Measurements from ENCODE around the gene NR1D2.
A peak's percentile ranks its signal among the peaks of the same experiment; 100 is the strongest.

NR1D2 gene

DNA sequence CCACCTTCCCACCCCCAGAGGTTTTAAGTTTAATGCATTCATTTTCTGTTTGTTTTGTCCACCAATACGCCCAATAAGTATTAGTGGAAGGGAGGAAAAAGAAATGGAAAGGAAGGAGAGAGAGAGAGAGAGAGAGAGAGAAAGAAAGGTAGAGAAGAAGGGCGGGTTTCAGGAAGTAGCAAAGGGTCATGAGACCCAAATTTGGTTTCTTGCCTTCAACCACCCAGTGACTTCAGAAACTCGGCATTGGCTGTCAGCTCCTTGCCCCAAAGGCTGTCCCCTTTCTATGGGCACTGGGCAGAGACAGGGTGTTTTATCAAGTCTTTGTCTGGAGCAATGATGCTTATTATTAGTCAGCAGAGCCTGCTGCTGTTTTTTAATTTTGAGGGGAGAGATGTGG lies 13.5 kb upstream of the NR1D2 start:
- no peak for DNase-seq (ENCODE audit: low spot score)

DNA sequence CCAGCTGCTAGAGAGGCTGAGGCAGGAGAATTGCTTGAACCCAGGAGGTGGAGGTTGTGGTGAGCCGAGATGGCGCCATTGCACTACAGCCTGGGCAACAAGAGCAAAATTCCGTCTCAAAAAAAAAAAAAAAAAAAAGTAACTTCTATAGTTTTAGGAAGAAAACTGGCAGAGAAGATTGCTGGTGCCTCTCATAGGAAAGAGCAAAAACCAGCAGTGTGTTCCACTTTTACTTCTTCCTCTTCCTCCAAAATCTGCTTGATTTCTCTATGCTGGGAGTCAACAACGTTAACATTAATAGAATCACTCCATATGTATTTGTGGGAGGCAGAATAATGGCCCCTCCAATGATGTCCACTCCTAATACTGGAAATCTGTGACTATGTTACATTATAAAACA lies 12.5 kb upstream of the NR1D2 start:
- no peak for DNase-seq (ENCODE audit: low spot score)

DNA sequence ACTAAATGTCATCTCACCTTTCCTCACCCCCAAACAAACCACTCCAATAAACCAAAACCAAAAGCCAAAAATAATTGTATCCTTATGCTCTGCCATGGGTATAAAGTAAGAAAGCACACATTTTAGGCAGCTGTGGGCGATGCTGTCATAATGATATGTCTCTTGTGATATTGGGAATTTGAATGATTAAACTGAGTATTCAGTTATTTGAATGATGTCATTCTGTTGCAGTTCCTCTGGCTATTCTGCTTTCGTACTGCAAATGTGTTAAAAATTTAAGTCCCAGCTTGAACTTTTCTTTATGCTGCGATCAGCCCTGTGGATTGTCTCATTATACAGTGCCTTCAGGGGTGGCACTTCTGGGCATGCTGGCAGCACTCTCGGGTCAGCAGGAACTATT lies 10.8 kb upstream of the NR1D2 start:
- DNase-seq (ENCODE audit: low spot score), result no peak

DNA sequence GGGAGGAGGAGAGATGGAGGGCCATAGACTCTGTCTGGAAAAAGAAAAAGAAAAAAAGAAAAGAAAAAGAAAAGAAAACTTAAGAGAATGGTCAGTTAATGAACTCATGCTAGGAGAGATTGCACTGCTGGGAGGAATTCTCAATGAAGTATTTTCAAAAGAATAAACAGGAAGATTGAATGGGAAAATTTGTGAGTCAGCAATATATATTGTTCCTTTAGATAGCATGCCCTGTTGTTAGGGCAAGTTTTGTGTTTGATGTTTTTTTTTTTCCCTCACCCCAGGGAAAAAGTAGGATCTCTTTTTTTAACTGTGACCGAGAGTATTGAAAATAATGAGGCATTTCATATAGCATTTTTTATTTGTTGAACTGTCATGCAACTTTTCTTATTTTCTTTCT lies 7.8 kb upstream of the NR1D2 start:
- DNase-seq (ENCODE audit: low spot score), result no peak

DNA sequence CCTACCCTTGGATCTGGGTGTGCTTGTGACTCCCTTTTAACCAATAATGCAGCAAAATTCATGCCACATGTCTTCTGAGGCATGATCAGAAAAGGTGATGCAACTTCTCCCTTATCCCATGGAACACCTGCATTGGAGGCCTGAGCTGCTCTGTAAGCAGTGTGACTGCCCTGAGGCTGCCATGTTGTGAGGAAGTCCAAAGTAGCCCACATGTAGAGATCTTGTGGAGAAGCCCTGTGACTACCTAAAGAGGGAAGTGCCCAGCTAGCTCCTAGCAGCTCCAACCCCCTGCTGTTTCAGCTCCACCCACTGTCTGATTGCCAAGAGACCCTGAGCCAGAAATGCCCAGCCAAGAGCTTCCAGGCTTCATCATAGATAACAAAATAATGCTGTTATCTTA lies 6.4 kb upstream of the NR1D2 start:
- DNase-seq (ENCODE audit: low spot score), result no peak

DNA sequence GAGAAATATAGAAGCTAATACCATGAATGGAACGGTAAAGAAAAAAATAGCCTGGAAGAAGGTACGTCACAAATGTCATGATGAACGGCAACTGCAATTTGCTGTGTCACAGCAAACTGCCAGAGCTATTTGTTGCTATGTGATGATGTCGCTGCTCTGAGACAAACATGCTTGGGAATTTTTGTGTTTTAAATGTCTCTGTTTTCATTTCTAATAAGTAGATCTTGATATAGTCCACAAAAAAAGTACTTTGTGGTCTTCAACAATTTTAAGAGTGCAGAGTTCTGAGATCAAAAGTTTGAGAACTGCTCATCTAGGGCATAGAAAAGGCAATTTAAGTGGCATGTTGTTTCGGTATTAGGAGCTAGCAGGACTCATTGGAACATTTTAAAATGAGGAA lies 4.3 kb upstream of the NR1D2 start:
- DNase-seq (ENCODE audit: low spot score), result no peak

DNA sequence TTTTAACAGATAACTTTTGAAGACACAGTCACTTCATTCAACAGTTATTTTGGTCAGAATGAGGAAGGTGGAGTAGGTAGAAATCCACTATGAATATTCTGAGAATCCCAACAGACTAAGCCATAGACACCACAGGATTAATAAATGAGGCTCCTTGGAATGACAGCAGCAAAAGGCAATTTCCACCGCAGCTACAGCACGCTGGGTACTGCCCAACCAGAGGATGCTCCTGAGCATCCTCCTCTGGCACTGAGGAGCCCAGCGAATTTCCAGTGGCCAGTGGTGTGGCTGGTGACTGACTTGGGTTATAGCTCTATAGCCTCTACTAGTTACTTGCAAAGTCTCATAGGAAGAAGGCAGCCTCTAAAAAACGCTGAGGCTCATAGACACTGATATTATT lies 3.6 kb upstream of the NR1D2 start:
- DNase-seq (ENCODE audit: low spot score), result no peak

DNA sequence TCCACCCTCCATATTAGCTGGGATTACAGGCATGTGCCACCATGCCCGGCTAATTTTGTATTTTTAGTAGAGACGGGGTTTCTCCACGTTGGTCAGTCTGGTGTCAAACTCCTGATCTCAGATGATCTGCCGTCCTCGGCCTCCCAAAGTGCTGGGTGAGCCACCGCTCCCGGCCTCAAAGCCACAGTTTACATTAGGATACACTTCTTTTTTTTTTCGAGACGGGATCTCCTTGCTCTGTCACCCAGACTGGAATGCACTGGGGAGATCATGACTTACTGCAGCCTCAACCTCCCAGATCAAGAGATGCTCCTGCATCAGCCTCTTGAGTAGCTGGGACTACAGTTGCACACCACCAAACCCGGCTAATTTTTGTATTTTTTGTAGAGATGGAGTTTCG lies 2.5 kb upstream of the NR1D2 start:
- DNase-seq (ENCODE audit: low spot score), result no peak

DNA sequence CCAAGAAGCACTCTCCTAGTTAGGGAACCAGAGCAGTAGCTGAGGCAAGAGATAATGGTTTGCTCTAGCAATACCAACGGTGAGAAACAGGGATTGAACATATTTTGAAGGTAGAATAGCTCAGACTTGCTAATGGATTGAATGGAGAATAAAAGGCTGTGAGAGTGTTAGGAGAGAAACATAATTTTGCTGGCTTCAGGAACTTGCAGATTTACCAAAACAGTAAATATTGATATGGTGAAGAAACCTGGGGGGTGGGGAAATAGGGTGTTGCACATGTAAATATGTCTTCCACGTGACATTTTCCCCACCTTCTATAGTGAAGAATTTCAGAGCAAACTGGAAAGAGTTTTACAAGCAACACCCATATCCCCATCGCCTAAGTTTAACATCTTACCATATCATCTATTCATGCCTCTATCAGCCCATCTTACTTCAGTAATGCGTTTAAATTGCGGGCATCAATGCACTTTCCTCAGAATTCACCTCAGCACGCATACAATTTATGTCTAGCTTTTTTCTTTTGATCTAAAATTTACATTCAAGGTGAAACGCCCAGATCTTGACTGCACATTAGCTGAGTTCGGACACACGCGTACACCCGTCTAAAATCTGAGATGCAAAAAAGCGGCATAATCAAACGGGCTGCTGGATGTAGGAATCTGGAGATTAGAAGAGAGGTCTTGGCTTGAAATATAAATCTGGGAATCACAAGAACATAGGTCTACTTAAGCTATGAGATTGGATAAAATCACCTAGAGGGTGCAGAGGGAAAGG lies 891 bp upstream of the NR1D2 start:
- no peak for DNase-seq (ENCODE audit: low spot score)

DNA sequence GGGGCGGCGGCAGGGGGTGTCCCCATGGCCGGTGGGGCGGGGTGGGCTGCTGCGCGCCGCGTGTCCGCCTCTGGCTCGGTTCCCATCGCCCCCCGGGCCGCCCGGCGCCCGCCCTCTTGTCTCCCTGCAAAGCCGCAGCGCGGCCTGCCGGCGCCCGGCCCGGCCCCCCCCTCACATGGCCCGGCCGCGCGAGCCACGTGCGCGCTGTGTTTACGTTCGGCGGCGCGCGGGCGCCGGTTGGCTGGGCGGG lies 502 bp downstream of the NR1D2 start:
- DNase-seq (ENCODE audit: low spot score), result no peak

DNA sequence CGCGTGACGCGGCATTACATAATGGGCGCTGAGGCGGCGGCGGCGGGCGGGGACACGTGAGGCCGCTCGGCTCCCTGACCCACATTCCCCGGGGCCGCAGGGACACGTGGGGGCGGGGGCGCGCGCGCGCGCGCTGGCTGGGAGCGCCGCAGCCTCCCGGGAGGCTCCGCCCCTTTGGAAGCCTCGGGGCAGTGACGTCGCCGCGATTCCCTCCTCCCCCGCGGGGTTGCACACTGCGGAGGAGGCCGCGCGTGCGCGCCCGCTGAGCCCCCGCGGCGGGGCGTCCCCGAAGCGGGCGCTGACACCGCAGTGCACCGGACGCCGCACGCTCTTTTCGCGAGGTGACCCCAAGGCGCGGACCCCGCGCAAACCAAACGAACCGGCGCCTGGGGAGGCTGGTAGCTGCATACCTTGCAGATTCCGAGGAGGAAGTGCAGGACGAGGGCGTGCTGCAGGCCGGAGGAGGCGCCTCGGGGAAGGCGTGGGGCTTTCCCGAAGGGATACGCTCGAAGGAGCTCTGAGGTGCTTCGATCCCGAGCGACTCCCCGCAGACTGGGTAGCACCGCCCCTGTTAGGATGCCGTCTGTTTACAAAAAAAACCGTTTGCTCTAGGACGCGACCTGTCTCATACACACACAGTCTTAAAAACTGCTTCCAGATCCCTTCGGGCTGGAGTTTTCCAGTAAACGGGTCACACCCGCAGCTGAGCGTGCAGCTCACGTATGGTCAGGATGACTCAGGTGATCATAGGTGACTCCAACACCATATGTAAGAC lies 1.0 kb downstream of the NR1D2 start:
- peak; percentile 98 for DNase-seq (ENCODE audit: low spot score)

DNA sequence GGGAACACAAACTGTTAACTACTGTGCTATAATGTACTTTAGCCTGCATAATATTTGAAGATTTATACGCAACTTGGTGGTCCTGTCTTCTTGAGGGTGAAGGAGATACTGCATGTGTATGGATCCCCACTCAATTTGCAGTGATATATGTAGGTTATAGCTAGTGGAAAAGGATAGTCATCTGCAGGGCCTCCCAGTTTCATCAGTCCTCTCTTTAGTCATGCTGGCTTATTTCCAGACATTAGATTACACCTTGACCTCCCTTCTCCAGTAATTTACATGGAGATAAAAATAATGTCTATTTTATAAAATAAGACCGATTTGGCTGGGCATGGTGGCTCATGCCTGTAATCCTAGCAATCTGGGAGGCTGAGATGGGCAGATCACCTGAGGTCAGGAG lies 3.7 kb downstream of the NR1D2 start:
- DNase-seq (ENCODE audit: low spot score), result no peak

DNA sequence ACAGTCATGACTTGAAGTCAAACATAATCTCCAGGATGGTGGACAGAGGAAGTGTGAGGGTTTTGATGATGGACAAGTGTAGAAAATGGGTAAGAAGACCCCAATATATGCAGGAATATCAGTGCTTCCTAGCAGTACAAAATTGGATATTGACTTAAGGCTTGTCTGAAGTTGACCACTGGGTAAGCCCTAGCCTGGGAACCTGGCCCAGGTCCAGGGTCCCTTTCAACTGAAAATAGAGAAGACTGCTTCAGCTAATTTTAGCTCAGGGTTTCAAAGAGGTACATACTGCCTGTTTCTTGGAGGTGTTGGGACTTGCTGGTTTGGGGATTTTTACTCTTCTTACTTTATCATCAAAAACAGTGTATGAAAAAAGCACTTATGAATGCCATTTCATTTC lies 4.7 kb downstream of the NR1D2 start:
- DNase-seq (ENCODE audit: low spot score), result peak; percentile 62

DNA sequence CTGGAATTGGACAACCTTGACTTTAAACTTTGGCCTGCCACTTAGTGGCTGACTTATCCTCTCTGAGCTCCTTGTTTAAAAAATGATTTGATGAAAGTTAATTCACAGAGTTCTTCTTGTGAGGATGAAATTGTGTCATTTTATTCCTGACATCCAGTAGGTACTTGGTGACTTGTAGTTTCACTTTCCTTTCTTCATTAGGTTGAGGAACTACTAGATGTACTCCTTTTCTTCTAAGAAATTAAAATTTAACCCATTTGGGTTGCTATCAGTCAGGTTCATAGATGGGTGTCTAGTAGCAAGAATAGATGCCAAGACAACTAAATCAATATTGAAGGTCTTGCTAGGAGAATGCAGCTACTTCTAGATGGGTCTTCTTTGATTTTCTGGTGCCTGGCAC lies 5.2 kb downstream of the NR1D2 start:
- no peak for DNase-seq (ENCODE audit: low spot score)

DNA sequence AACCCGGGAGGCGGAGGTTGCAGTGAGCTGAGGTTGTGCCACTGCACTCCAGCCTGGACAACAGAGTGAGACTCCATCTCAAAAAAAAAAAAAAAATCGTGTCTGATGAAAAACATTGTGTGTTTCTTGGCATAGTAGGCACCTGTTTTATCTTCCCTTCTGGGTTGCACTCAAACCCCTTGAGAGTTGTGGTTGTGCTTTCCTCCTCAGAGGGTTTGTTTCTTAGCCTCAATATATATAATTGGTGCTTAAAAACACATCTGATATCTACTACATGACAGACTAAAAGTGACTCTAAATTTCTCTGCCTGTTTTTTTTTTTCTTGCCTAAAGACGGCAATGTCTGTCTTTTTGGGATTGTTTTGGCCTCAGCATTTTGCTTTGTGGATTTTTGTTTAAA lies 7.6 kb downstream of the NR1D2 start:
- no peak for DNase-seq (ENCODE audit: low spot score)

DNA sequence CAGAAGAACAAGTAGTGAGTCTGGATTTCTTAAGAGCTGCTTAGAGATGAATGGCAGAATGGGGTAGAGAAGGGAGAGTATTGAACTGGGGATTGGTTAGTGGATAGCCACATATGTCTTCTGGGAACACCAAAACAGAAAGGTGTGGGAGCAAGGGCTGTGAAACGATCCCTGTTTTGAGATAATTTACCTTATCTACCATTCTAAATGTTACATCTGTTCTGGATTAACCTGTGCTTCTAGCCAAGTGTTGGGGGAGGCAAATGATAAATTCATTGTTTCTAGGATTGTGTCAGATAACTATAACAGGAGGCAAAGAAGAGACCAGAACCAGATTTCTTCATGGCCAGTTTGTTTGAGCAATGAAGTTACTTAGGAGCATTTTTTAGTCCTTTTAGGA lies 8.4 kb downstream of the NR1D2 start:
- no peak for DNase-seq (ENCODE audit: low spot score)

DNA sequence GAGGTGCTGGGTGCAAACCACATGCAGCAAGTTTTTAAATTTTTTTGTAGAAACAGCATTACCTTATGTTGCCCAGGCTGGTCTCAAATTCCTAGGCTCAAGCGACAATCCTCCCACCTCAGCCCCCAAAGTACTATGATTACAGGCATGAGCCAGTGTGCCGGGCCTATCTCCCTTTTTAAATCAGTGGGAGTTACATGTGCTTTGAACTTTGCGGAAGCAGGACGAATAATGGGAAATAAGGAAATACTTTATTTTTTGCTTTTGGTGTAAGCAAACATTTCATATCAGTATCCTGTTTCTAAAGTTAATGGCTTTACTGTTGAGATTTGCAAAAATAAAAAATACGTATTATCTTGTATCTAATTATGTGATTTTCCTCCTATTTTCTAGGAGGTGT lies 9.1 kb downstream of the NR1D2 start:
- DNase-seq (ENCODE audit: low spot score), result no peak

DNA sequence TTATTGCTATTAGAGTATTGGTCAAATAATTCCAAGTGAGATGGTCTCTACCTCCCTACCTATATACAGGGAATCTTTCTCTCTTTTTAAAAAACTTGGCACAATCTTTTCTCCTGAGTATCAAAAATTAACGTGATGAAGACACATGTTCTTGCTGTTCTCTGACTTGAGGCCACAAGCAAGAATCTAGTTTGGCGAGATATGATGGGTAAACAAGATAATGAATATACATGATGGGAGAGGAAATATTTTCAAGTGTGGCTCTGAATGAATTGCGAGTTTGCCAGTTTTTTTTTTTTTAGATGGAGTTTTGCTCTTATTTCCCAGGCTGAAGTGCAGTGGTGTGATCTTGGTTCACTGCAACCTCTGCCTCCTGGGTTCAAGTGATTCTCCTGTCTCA lies 11.6 kb downstream of the NR1D2 start:
- DNase-seq (ENCODE audit: low spot score), result no peak

DNA sequence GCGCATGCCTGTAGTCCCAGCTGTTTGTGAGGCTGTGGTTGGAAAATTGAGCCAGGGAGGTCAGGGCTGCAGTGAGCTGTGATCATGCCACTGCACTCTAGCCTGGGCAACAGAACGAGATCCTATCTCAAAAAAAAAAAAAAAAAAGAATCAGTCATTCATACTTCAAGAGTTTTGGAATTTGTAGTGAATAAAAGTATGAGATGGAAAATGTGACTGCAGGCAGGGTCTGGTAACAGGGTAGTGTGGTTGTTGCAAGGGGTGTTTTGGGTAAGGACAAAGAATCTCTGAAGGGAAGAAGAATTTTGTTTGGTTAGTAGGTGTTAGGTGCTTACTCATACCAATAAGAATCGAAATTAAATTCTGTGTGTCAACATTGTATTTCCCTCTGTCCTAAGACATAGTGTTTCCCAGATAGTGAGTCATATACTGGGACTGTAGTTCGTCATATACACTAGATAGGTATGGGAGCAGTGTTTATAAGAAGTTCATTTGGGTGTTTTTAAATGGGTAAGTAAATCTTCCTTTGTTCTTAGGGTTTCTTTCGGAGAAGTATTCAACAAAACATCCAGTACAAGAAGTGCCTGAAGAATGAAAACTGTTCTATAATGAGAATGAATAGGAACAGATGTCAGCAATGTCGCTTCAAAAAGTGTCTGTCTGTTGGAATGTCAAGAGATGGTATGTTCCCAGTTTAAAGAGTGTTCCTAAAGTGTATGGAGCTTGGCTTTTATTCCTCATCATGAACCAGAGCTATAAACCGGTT lies 14.2 kb downstream of the NR1D2 start:
- no peak for DNase-seq (ENCODE audit: low spot score)

DNA sequence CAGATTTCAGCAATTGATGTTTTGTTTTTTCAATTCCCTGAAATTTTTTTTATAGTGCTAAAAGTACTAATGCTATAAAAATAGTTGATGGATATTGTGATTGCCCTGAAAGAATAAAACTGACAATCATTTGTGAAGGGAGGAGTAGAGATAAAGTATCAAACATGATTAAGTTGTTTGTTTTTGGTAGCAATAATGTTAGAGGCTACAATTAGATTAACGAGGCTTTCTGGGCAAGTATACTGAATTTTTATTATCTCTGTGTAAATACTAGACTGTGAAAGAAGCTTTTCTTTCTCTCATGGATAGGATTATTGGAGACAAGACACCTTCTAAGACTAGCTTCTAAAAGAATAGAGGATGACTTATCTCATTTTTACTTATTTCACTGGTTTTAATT lies 15.6 kb downstream of the NR1D2 start:
- no peak for DNase-seq (ENCODE audit: low spot score)

DNA sequence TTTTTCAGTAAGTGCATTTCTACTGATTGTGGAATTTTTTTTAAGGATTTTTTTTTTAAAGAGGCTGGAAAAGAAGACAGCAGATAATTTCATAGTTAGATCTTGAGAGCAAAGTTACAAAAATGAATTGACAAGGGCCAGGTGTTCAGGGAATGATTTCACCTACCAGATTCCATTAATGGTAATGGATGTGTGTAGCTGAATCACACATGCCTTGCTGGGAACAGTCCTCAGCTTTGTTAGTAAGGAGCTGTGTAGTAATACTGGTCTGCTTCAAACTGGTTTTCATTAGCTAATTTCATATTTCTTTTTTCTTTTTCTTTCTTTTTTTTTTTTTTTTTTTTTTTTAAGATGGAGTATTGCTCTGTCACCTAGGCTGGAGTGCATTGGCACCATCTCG lies 16.0 kb downstream of the NR1D2 start:
- DNase-seq (ENCODE audit: low spot score), result no peak

DNA sequence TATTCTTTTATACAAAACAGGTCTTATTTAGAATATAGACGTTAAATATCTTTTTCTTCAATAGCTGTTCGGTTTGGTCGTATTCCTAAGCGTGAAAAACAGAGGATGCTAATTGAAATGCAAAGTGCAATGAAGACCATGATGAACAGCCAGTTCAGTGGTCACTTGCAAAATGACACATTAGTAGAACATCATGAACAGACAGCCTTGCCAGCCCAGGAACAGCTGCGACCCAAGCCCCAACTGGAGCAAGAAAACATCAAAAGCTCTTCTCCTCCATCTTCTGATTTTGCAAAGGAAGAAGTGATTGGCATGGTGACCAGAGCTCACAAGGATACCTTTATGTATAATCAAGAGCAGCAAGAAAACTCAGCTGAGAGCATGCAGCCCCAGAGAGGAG lies 16.8 kb downstream of the NR1D2 start:
- DNase-seq (ENCODE audit: low spot score), result no peak

DNA sequence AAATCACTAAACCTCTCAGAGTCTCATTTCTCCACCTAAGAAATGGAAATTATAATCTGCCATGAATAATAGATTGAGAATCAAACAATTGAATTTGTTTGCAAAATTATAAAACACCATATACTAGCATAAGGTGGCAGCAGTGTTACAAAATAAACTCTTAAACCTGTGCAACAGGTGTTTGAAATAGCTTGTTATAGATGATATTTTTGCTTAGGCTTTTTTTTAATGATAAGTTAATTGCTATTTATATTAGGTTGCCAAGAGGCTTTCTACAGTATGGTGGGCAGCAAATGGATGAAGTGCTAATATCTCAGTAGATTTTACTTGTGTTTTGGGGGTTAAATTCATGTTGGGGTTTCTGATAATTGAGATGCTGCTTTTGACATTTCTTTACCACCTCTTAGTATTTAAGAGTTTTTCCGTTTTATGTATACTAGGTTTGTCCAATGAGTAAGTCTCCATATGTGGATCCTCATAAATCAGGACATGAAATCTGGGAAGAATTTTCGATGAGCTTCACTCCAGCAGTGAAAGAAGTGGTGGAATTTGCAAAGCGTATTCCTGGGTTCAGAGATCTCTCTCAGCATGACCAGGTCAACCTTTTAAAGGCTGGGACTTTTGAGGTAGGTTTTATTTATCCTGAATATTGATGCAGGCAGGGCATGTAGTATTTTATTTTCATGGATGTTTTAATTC lies 19.6 kb downstream of the NR1D2 start:
- no peak for DNase-seq (ENCODE audit: low spot score)
